Tibial nerve (tissue), 4 donors: ENCODE measurements around the gene KCNJ1.

Experiments used
- CTCF ChIP-seq, 5 experiments: fragments of 200-600 bp in 3 of 5; fragments of 450-650 bp in 2 of 5; sonication (generic) in 3 of 5; IDR thresholded peaks; one replicate each; pipeline ENCODE4 v1.5.1; 2016 to 2019; ENCODE audit warnings: antibody characterized with exemption in 5 of 5, mild to moderate bottlenecking in 3 of 5, moderate library complexity in 2 of 5
- EP300 ChIP-seq, 2 donors: sonication (generic); formaldehyde crosslinking; IDR thresholded peaks; one replicate each; pipeline ENCODE4 v1.6.1; 2017; ENCODE audit warnings: antibody characterized with exemption in 2 of 2, mild to moderate bottlenecking in 1 of 2
- POLR2A ChIP-seq, 2 donors: fragments of 450-650 bp; IDR thresholded peaks; one replicate each; pipeline ENCODE4 v1.6.1; 2017; ENCODE audit warnings: antibody characterized with exemption in 2 of 2, mild to moderate bottlenecking in 2 of 2, moderate library complexity in 2 of 2

GRCh38 chr11:128890216-128890542 lies 23.1 kb upstream of the KCNJ1 start:
- TF ChIP-seq CTCF (IDR thresholded peaks at IDR 0.05): no peak
- TF ChIP-seq POLR2A (IDR thresholded peaks at IDR 0.05): no peak
- TF ChIP-seq EP300 (IDR thresholded peaks at IDR 0.05): no peak
